GM12878 (cell line): ENCODE results near the gene GTPBP1. TPM values are rescaled to one million over a fixed set of nuclear protein-coding genes. Genes with fewer than 3 reads are reported as not detected.

Experiments used
- ATAC-seq: fragments of 200-7000 bp; cut with Tn5 transposase; 3 replicates; pipeline ENCODE4 v1.9.1; 2020; ENCODE audit warnings: mild to moderate bottlenecking, moderate library complexity
- BruUV-seq: library from RNA; stranded (reverse); fragments of 400-500 nt; replicated peaks from 2 replicates; lab custom pipeline; 2021; lab: Mats Ljungman, UMichigan
- CTCF ChIA-PET: fragments of 300-600 bp; sonication (Branson Sonifier 250); formaldehyde crosslinking; extraction: SDS; loops from one replicate; lab custom pipeline; 2021; ENCODE audit warnings: inconsistent platforms; lab: Yijun Ruan, JAX
- POLR2A ChIA-PET: fragments of 350-600 bp; formaldehyde crosslinking; extraction: SDS; loops from one replicate; lab custom pipeline; 2021; ENCODE audit warnings: inconsistent platforms; lab: Charles Lee
- RAD21 ChIA-PET: fragments of 300-600 bp; sonication (Branson Sonifier 250); formaldehyde crosslinking; loops from one replicate; lab custom pipeline; 2023; ENCODE audit warnings: antibody characterized with exemption; ENCODE audit not compliant: unreplicated experiment; lab: Charles Lee
- SMC1A ChIA-PET: fragments of 300-600 bp; sonication (Branson Sonifier 250); formaldehyde crosslinking; loops from one replicate; lab custom pipeline; 2023; ENCODE audit not compliant: unreplicated experiment, uncharacterized antibody; lab: Charles Lee
- DNase-seq: peaks from one replicate; pipeline ENCODE4 v3.0.0-alpha.2; 2011; ENCODE audit warnings: low read depth, low spot score
- FAIRE-seq: peaks from 3 replicates; lab custom pipeline; 2011; peaks lifted over from hg19 to GRCh38; lab: Jason Lieb, UNC
- H2AFZ ChIP-seq: 2 replicates; pipeline ENCODE4 v1.6.0; 2011; ENCODE audit warnings: low read depth, low read length, control low read depth; ENCODE audit not compliant: control insufficient read depth
- H3K27ac ChIP-seq: 2 replicates; pipeline ENCODE4 v1.5.1; 2011; ENCODE audit warnings: control low read depth; ENCODE audit not compliant: control insufficient read depth, insufficient read depth
- H3K27me3 ChIP-seq, 2 experiments: replicated peaks in 1 of 2; 2 replicates each; pipeline versions ENCODE4 v1.6.0 to v1.6.1; 2011; ENCODE audit warnings: low read length in 1 of 2; ENCODE audit not compliant: control insufficient read depth in 2 of 2, insufficient read depth in 2 of 2
- H3K36me3 ChIP-seq, 2 experiments: 2 replicates each; pipeline ENCODE4 v1.5.1; 2011; ENCODE audit warnings: low read length in 1 of 2; ENCODE audit not compliant: control insufficient read depth in 2 of 2, insufficient read depth in 2 of 2
- H3K4me1 ChIP-seq: 2 replicates; pipeline ENCODE4 v1.6.1; 2011; ENCODE audit warnings: mild to moderate bottlenecking, low read length, moderate library complexity, mixed read lengths; ENCODE audit not compliant: control insufficient read depth, insufficient read depth
- H3K4me2 ChIP-seq: 2 replicates; pipeline ENCODE4 v1.6.0; 2011; ENCODE audit warnings: control low read depth; ENCODE audit not compliant: control insufficient read depth, insufficient read depth
- H3K4me3 ChIP-seq: fragments of 200-600 bp; sonication (generic); 2 replicates; pipeline ENCODE4 v1.5.1; 2016
- H3K79me2 ChIP-seq: 2 replicates; pipeline ENCODE4 v1.6.0; 2011; ENCODE audit warnings: low read length; ENCODE audit not compliant: control insufficient read depth, insufficient read depth
- H3K9ac ChIP-seq: 2 replicates; pipeline ENCODE4 v1.8.0; 2011; ENCODE audit warnings: low read length, control low read depth, mixed read lengths; ENCODE audit not compliant: control insufficient read depth, insufficient read depth
- H3K9me3 ChIP-seq: replicated peaks from 3 replicates; pipeline ENCODE4 v1.5.1; 2011; ENCODE audit warnings: mild to moderate bottlenecking, low read length; ENCODE audit not compliant: control insufficient read depth, insufficient read depth
- H4K20me1 ChIP-seq: 2 replicates; pipeline ENCODE4 v1.6.0; 2011; ENCODE audit not compliant: control insufficient read depth, insufficient read depth
- E2F4 ChIP-seq: IDR thresholded peaks from 2 replicates; pipeline ENCODE4 v1.6.1; 2012; ENCODE audit warnings: low read depth, low read length, improper control_type of control experiment
- E2F8 ChIP-seq: fragments of 450-650 bp; IDR thresholded peaks from 2 replicates; pipeline ENCODE4 v1.6.1; 2018; ENCODE audit warnings: mild to moderate bottlenecking, low read depth, moderate library complexity; ENCODE audit not compliant: partially characterized antibody
- EP300 ChIP-seq, 2 experiments: fragments of 150-350 bp in 1 of 2; IDR thresholded peaks; 2 replicates each; pipeline ENCODE4 v1.6.1; 2011 to 2012; ENCODE audit warnings: low read depth in 2 of 2, low read length in 2 of 2, borderline replicate concordance in 1 of 2, improper control_type of control experiment in 1 of 2, inconsistent platforms in 1 of 2; ENCODE audit not compliant: control insufficient read depth in 1 of 2
- FOXK2 ChIP-seq: fragments of 450-650 bp; IDR thresholded peaks from 2 replicates; pipeline ENCODE4 v1.6.1; 2017; ENCODE audit warnings: mild to moderate bottlenecking, moderate library complexity
- KAT2A ChIP-seq: conservative IDR thresholded peaks from 2 replicates; pipeline ENCODE4 v1.6.1; 2011; ENCODE audit warnings: low read depth, low read length; ENCODE audit not compliant: control insufficient read depth
- RBBP5 ChIP-seq: fragments of 200-600 bp; sonication (generic); conservative IDR thresholded peaks from 2 replicates; pipeline ENCODE4 v1.6.1; 2016
- RCOR1 ChIP-seq: conservative IDR thresholded peaks from 2 replicates; pipeline ENCODE4 v1.6.1; 2012; ENCODE audit warnings: low read depth, low read length, improper control_type of control experiment
- RELA ChIP-seq: fragments of 450-650 bp; IDR thresholded peaks from 2 replicates; pipeline ENCODE4 v1.8.0; 2014; ENCODE audit warnings: borderline replicate concordance; ENCODE audit not compliant: partially characterized antibody
- RFX5 ChIP-seq: IDR thresholded peaks from 2 replicates; pipeline ENCODE4 v1.6.1; 2011; ENCODE audit warnings: low read depth, low read length, improper control_type of control experiment
- SMC3 ChIP-seq: IDR thresholded peaks from 2 replicates; pipeline ENCODE4 v1.6.1; 2011; ENCODE audit warnings: low read length, improper control_type of control experiment, borderline replicate concordance
- TCF7 ChIP-seq: IDR thresholded peaks from 2 replicates; pipeline ENCODE4 v1.6.1; 2014; ENCODE audit warnings: antibody characterized with exemption, borderline replicate concordance
- USF1 ChIP-seq: IDR thresholded peaks from 2 replicates; pipeline ENCODE4 v1.6.1; 2011; ENCODE audit warnings: borderline replicate concordance, low read depth, mild to moderate bottlenecking, moderate library complexity, mixed read lengths, low read length; ENCODE audit not compliant: insufficient read depth; ENCODE audit errors: extremely low read length
- USF2 ChIP-seq: IDR thresholded peaks from 2 replicates; pipeline ENCODE4 v1.6.1; 2011; ENCODE audit warnings: low read depth, low read length, improper control_type of control experiment, borderline replicate concordance
- YY1 ChIP-seq: IDR thresholded peaks from 2 replicates; pipeline ENCODE4 v1.6.1; 2011; ENCODE audit warnings: low read depth, mild to moderate bottlenecking, low read length
- ZNF274 ChIP-seq: IDR thresholded peaks from one replicate; pipeline ENCODE4 v1.8.0; 2011; ENCODE audit not compliant: insufficient read length, insufficient read depth
- WGBS: methylation state at CpG from one replicate; pipeline ENCODE4 v1.1.6; 2016; ENCODE audit warnings: low lambda C conversion rate; ENCODE audit not compliant: insufficient replicate concordance, insufficient coverage; ENCODE audit errors: missing lambda C conversion rate; 5-methylcytosine and 5-hydroxymethylcytosine counted together
- in situ Hi-C: fragments of 300-500 bp; cut with MboI; formaldehyde crosslinking; loops from 9 replicates; pipeline ENCODE4 v1.14.3; 2018; ENCODE audit warnings: mixed read lengths
- intact Hi-C: fragments of 100-400 bp; cut with micrococcal nuclease; formaldehyde crosslinking; loops from one replicate; pipeline ENCODE4 v1.14.2; 2022; ENCODE audit not compliant: unreplicated experiment
- polyA plus RNA-seq, 11 experiments: library from polyadenylated mRNA; depleted of rRNA in 4 of 11; unstranded in 6 of 11; stranded (reverse) in 5 of 11; fragments of >200 nt; fragmentation: Nextera tagmentation in 4 of 11; fragmentation: Illumina TruSeq in 1 of 11; extraction: Ambion mirVana in 4 of 11; extraction: Trizol in 1 of 11; gene quantifications; 1 replicate in 1 of 11; 2 replicates in 10 of 11; pipeline versions ENCODE4 v1.2.1 to v1.2.3, GENCODE V29; 2011 to 2016; ENCODE audit warnings: inconsistent platforms in 2 of 11, missing spikeins in 2 of 11, low read depth in 1 of 11
- total RNA-seq, 4 experiments: library from RNA; depleted of rRNA in 3 of 4; stranded (reverse); fragments of >200 nt in 3 of 4; fragmentation: Illumina TruSeq in 1 of 4; extraction: Trizol in 1 of 4; gene quantifications; 2 replicates each; pipeline versions ENCODE4 v1.2.1 to v1.2.3, GENCODE V29; 2013 to 2021

The GTPBP1 gene
- total and polyA plus RNA-seq, 10 of the 15 experiments (the other 5 are each of a cell fraction or from before 2014, with no cell fraction given): 0.89 to 63.1 (median 34.2) TPM

GRCh38 chr22:38700270-38700788 is 5.4 kb upstream of the GTPBP1 start (continued):
- TF ChIP-seq E2F8 (no peak), RCOR1 (0 out of 2 replicates have a peak, but pooled peaks have one; percentile 18), ZNF274 (no peak), YY1 (0 out of 2 replicates have a peak, but pooled peaks have one; percentile 10), EP300 (IDR thresholded peaks at IDR 0.05; ENCODE audit: borderline replicate concordance in 1 of 2, control insufficient read depth in 1 of 2, low read depth in 2 of 2, low read length in 2 of 2) (no peak), RFX5 (no peak), RBBP5 (no peak)

- Histone ChIP-seq H3K4me2 (peak within 1 kb of the TSS; percentile 85), H3K79me2 (peaks cover 48% of the 10 kb centered on the region), H3K36me3 (0 out of 4 replicates have a peak, but pooled peaks cover 0 to 7% of the 10 kb centered on the region in 2 experiments), H3K9ac (peak within 1 kb of the TSS; percentile 90), H3K4me3 (peak within 1 kb of the TSS; percentile 86), H4K20me1 (no peaks in the 10 kb centered on the region), H3K27ac (peak within 1 kb of the TSS; percentile 89), H2AFZ (peak within 1 kb of the TSS; percentile 79), H3K4me1 (peaks cover 12% of the 10 kb centered on the region), H3K9me3 (no peaks in the 10 kb centered on the region), H3K27me3 (no peaks in the 10 kb centered on the region)
- in situ Hi-C loops (no loop called here), intact Hi-C loops (loop anchor here (10.0 kb wide), 1 partner anchor 196 kb away; the partner anchor contains the start of gene DDX17)
- BruUV-seq: TSS peak; percentile 90
- DNase-seq (peak; percentile 67), ATAC-seq (peak; percentile 41), FAIRE-seq (no peak)
- under 1% methylated on average over 81 of the region's 94 CpGs for WGBS
- ChIA-PET CTCF (interaction anchor here (4.4 kb wide), 1 partner anchor 18 kb away, joined by 45 read pairs; the partner anchor contains the start of gene TOMM22), POLR2A (no interaction called here), RAD21 (interaction anchor here (1.8 kb wide), 1 partner anchor 19 kb away, joined by 12 read pairs; the partner anchor contains the start of gene TOMM22), SMC1A (interaction anchor here (1.8 to 6.3 kb wide), 2 partner anchors 18 to 27 kb away, joined by 5 to 43 read pairs; partner anchors contain the start of gene TOMM22)
- TF ChIP-seq FOXK2 (no peak), KAT2A (no peak), SMC3 (no peak), USF1 (peak; percentile 35), E2F4 (no peak), USF2 (no peak; the same call in 1 of the 2 replicates), RELA (peak; percentile 80), TCF7 (no peak)
Observed at GRCh38 chr22:38700789-38701628, 4.7 kb upstream of the GTPBP1 start, which contains the start of gene JOSD1. TSS of gene JOSD1 (minus strand) at chr22:38700943. CDS start at chr22:38699987, 956 bp downstream.
